ENCODE results near the gene PPM1N. TPM values are rescaled to one million over a fixed set of nuclear protein-coding genes. Genes with fewer than 3 reads are reported as not detected.

PPM1N gene
- total and polyA plus RNA-seq, 2 of the 13 experiments (the other 11 are each of a cell fraction or from before 2014, with no cell fraction given): 0.31 to 1.8 TPM

DNA sequence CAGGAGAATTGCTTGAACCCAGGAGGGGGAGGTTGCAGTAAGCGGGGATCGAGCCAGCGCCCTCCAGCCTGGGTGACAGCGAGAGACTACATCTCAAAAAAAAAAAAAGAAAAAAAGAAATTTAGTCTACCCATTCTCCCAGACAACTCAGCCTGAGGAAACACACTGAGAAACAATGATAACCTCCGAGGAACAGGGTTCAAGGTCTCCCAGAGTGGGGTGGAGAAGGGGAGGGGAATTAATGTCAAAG lies 7.7 kb downstream of the PPM1N start:
- H3K4me3 ChIP-seq (replicated peaks in 1 of 3; ENCODE audit: insufficient read depth in 1 of 3, low read depth in 2 of 3, low read length in 3 of 3): peak overlapping the region; percentile 92 to 100 (median 96); a peak in 5 of 6 replicates
- intact Hi-C loops (cut with micrococcal nuclease; ENCODE audit: unreplicated experiment): no loop called here
- H3K4me2 ChIP-seq (ENCODE audit: low read depth, low read length): peak overlapping the region; percentile 93
- H2AFZ ChIP-seq (ENCODE audit: low read length): peak overlapping the region; percentile 69
- BruUV-seq (replicated peaks): TSS peak; percentile 58
- H3K27ac ChIP-seq (ENCODE audit: extremely low read length, insufficient read depth, low read length): peak overlapping the region; percentile 77
- DNase-seq (ENCODE audit: low spot score) (no peak), FAIRE-seq (no peak), ATAC-seq (no peak)
- 8% methylated on average over 5 of the region's 5 CpGs for WGBS (ENCODE audit: low lambda C conversion rate)
- in situ Hi-C loops (cut with HindIII; ENCODE audit: extremely low pct_ligation_motif_present, low pct_unique_long_range_greater_than_20kb): no loop called here
- peaks cover 31% of the 10 kb centered on the region for H3K79me2 ChIP-seq (ENCODE audit: insufficient read depth, low read length)
- TF ChIP-seq FOSL1 (CRISPR knock-in tag; IDR thresholded peaks at IDR 0.05; ENCODE audit: borderline replicate concordance) (no peak), ZNF501 (CRISPR knock-in tag; IDR thresholded peaks at IDR 0.05) (0 out of 2 replicates have a peak, but pooled peaks have one; percentile 8), ZNF850 (CRISPR knock-in tag; conservative IDR thresholded peaks at IDR 0.05) (0 out of 2 replicates have a peak, but pooled peaks have one; percentile 3), ZNF441 (CRISPR knock-in tag; IDR thresholded peaks at IDR 0.05; ENCODE audit: borderline replicate concordance) (peak; percentile 38; the same call in 1 of the 2 replicates), NR2F1 (CRISPR knock-in tag; IDR thresholded peaks at IDR 0.05) (peak in 1 of 2 experiments; percentile 62; a peak in 2 of 4 replicates), REPIN1 (CRISPR knock-in tag; IDR thresholded peaks at IDR 0.05; ENCODE audit: borderline replicate concordance, low read depth) (peak; percentile 42; the same call in 1 of the 2 replicates), ZNF761 (CRISPR knock-in tag; conservative IDR thresholded peaks at IDR 0.05) (peak; percentile 57; the same call in 1 of the 2 replicates), ZNF335 (CRISPR knock-in tag; IDR thresholded peaks at IDR 0.05) (no peak), SSRP1 (CRISPR knock-in tag; IDR thresholded peaks at IDR 0.05) (0 out of 2 replicates have a peak, but pooled peaks have one; percentile 39), ZMAT3 (CRISPR knock-in tag; conservative IDR thresholded peaks at IDR 0.05) (0 out of 2 replicates have a peak, but pooled peaks have one; percentile 62), ZNF780A (CRISPR knock-in tag; IDR thresholded peaks at IDR 0.05) (no peak), NCOA2 (CRISPR knock-in tag; IDR thresholded peaks at IDR 0.05) (0 out of 2 replicates have a peak, but pooled peaks have one; percentile 31), EP300 (IDR thresholded peaks at IDR 0.05; ENCODE audit: low read depth in 2 of 2, low read length in 2 of 2) (peak in 1 of 2 experiments; percentile 11; a peak in 1 of 4 replicates), EP300 (CRISPR knock-in tag; IDR thresholded peaks at IDR 0.05; ENCODE audit: borderline replicate concordance) (no peak), ZNF430 (CRISPR knock-in tag; IDR thresholded peaks at IDR 0.05) (0 out of 2 replicates have a peak, but pooled peaks have one; percentile 20), RARA (CRISPR knock-in tag; IDR thresholded peaks at IDR 0.05) (peak; percentile 84), RELA (CRISPR knock-in tag; IDR thresholded peaks at IDR 0.05) (no peak), SP5 (CRISPR knock-in tag; IDR thresholded peaks at IDR 0.05; ENCODE audit: borderline replicate concordance, low read depth) (peak; percentile 80), ZNF556 (CRISPR knock-in tag; IDR thresholded peaks at IDR 0.05; ENCODE audit: borderline replicate concordance) (0 out of 2 replicates have a peak, but pooled peaks have one; percentile 45), NR2F6 (IDR thresholded peaks at IDR 0.05) (peak; percentile 64), NR2F6 (CRISPR knock-in tag; IDR thresholded peaks at IDR 0.05) (peak; percentile 71)
- TF ChIP-seq, protein P1, sequence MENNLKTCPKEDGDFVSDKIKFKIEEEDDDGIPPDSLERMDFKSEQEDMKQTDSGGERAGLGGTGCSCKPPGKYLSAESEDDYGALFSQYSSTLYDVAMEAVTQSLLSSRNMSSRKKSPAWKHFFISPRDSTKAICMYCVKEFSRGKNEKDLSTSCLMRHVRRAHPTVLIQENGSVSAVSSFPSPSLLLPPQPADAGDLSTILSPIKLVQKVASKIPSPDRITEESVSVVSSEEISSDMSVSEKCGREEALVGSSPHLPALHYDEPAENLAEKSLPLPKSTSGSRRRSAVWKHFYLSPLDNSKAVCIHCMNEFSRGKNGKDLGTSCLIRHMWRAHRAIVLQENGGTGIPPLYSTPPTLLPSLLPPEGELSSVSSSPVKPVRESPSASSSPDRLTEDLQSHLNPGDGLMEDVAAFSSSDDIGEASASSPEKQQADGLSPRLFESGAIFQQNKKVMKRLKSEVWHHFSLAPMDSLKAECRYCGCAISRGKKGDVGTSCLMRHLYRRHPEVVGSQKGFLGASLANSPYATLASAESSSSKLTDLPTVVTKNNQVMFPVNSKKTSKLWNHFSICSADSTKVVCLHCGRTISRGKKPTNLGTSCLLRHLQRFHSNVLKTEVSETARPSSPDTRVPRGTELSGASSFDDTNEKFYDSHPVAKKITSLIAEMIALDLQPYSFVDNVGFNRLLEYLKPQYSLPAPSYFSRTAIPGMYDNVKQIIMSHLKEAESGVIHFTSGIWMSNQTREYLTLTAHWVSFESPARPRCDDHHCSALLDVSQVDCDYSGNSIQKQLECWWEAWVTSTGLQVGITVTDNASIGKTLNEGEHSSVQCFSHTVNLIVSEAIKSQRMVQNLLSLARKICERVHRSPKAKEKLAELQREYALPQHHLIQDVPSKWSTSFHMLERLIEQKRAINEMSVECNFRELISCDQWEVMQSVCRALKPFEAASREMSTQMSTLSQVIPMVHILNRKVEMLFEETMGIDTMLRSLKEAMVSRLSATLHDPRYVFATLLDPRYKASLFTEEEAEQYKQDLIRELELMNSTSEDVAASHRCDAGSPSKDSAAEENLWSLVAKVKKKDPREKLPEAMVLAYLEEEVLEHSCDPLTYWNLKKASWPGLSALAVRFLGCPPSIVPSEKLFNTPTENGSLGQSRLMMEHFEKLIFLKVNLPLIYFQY (CRISPR knock-in tag; IDR thresholded peaks at IDR 0.05; ENCODE audit: borderline replicate concordance): no peak
- peaks cover 40% of the 10 kb centered on the region for H3K4me1 ChIP-seq (ENCODE audit: insufficient read depth, low read length)
- no peaks in the 10 kb centered on the region; a peak in 1 of 5 replicates for H3K27me3 ChIP-seq (ENCODE audit: control insufficient read depth in 1 of 2, insufficient read depth in 2 of 2, low read length in 2 of 2)
- CTCF ChIA-PET (ENCODE audit: low intra/inter-chr PET ratio, low total read pairs): interaction anchor here (1.8 kb wide), 1 partner anchor 13 kb away, joined by 4 read pairs; no protein-coding TSS in a partner anchor
- 0 out of 2 replicates have a peak, but pooled peaks cover 3% of the 10 kb centered on the region for H4K20me1 ChIP-seq (ENCODE audit: insufficient read depth, low read length)
- peaks cover 0 to under 1% of the 10 kb centered on the region in 2 experiments; a peak in 1 of 5 replicates for H3K36me3 ChIP-seq (replicated peaks in 1 of 2; ENCODE audit: control insufficient read depth in 1 of 2, insufficient read depth in 2 of 2, low read length in 2 of 2)
- no peaks in the 10 kb centered on the region for H3K9me3 ChIP-seq (ENCODE audit: low read length)
- H3K9ac ChIP-seq (ENCODE audit: insufficient read depth, low read depth, low read length): peak overlapping the region; percentile 94
- POLR2A ChIA-PET: interaction anchor here (0.9 to 1.9 kb wide), 4 partner anchors 10 to 211 kb away, joined by 3 to 8 read pairs (median 6); no protein-coding TSS in a partner anchor
